Trophoblast cell (in vitro differentiated cells and primary cell): ENCODE results near the gene PRAMEF11.
"Not testable (repeated sequence)": the region's sequence is repeated elsewhere in the genome, so short reads cannot be mapped to it uniquely, and the experiment has no call there.

Source experiments
- DNase-seq, 2 donors: peaks; one replicate each; pipeline ENCODE4 v3.0.0-alpha.2; 2016
- H2AFZ ChIP-seq: 2 replicates; pipeline ENCODE4 v1.6.1; 2013; ENCODE audit warnings: low read length, moderate library complexity, mild to moderate bottlenecking; ENCODE audit not compliant: insufficient read depth, poor library complexity
- H2AK5ac ChIP-seq: 2 replicates; pipeline ENCODE4 v1.6.1; 2013; ENCODE audit warnings: mild to moderate bottlenecking, low read length
- H2BK120ac ChIP-seq: 2 replicates; pipeline ENCODE4 v1.6.1; 2013; ENCODE audit warnings: low read length, mild to moderate bottlenecking, moderate library complexity; ENCODE audit not compliant: insufficient read depth, poor library complexity
- H2BK12ac ChIP-seq: 2 replicates; pipeline ENCODE4 v1.6.1; 2013; ENCODE audit warnings: mild to moderate bottlenecking, low read length, moderate library complexity
- H2BK5ac ChIP-seq: 2 replicates; pipeline ENCODE4 v1.6.1; 2013; ENCODE audit warnings: low read length, low read depth, moderate library complexity, mild to moderate bottlenecking; ENCODE audit not compliant: poor library complexity
- H3K14ac ChIP-seq: 2 replicates; pipeline ENCODE4 v1.6.1; 2013; ENCODE audit warnings: mild to moderate bottlenecking, low read length
- H3K18ac ChIP-seq: 2 replicates; pipeline ENCODE4 v1.6.1; 2013; ENCODE audit warnings: mild to moderate bottlenecking, low read length
- H3K23ac ChIP-seq: 2 replicates; pipeline ENCODE4 v1.6.1; 2013; ENCODE audit warnings: low read length
- H3K27ac ChIP-seq: 2 replicates; pipeline ENCODE4 v1.5.1; 2013; ENCODE audit warnings: low read depth, mild to moderate bottlenecking, inconsistent platforms, low read length, moderate library complexity
- H3K27me3 ChIP-seq: 2 replicates; pipeline ENCODE4 v1.6.1; 2013; ENCODE audit warnings: inconsistent platforms, mild to moderate bottlenecking, low read length, moderate library complexity; ENCODE audit not compliant: insufficient read depth
- H3K36me3 ChIP-seq, 2 experiments: 1 replicate in 1 of 2; 2 replicates in 1 of 2; pipeline ENCODE4 v1.6.1; 2013; ENCODE audit warnings: low read length in 2 of 2, mild to moderate bottlenecking in 2 of 2, moderate library complexity in 1 of 2; ENCODE audit not compliant: insufficient read depth in 2 of 2, control insufficient read depth in 1 of 2
- H3K4ac ChIP-seq: 2 replicates; pipeline ENCODE4 v1.6.1; 2013; ENCODE audit warnings: low read depth, mild to moderate bottlenecking, low read length, moderate library complexity
- H3K4me1 ChIP-seq, 2 experiments: 1 replicate in 1 of 2; 2 replicates in 1 of 2; pipeline ENCODE4 v1.6.1; 2013; ENCODE audit warnings: low read length in 2 of 2, mild to moderate bottlenecking in 2 of 2, moderate library complexity in 1 of 2; ENCODE audit not compliant: insufficient read depth in 2 of 2, control insufficient read depth in 1 of 2
- H3K4me2 ChIP-seq: 2 replicates; pipeline ENCODE4 v1.6.1; 2013; ENCODE audit warnings: inconsistent platforms, mild to moderate bottlenecking, low read length, moderate library complexity
- H3K4me3 ChIP-seq: 2 replicates; pipeline ENCODE4 v1.5.1; 2013; ENCODE audit warnings: mild to moderate bottlenecking, low read depth, low read length, inconsistent platforms
- H3K79me1 ChIP-seq: one replicate; pipeline ENCODE4 v1.6.1; 2013; ENCODE audit warnings: low read length
- H3K79me2 ChIP-seq: 2 replicates; pipeline ENCODE4 v1.6.1; 2013; ENCODE audit warnings: low read length, mild to moderate bottlenecking; ENCODE audit not compliant: control insufficient read depth, insufficient read depth, poor library complexity
- H3K9ac ChIP-seq: 2 replicates; pipeline ENCODE4 v1.6.1; 2013; ENCODE audit warnings: mild to moderate bottlenecking, low read length
- H3K9me3 ChIP-seq: 2 replicates; pipeline ENCODE4 v1.6.1; 2013; ENCODE audit warnings: low read depth, mild to moderate bottlenecking, control low read depth, inconsistent platforms, low read length; ENCODE audit not compliant: insufficient read depth
- H4K12ac ChIP-seq: 2 replicates; pipeline ENCODE4 v1.6.1; 2013; ENCODE audit warnings: low read depth, mild to moderate bottlenecking, low read length, moderate library complexity
- H4K8ac ChIP-seq: 2 replicates; pipeline ENCODE4 v1.6.1; 2013; ENCODE audit warnings: low read depth, mild to moderate bottlenecking, low read length, moderate library complexity
- H4K91ac ChIP-seq: one replicate; pipeline ENCODE4 v1.6.1; 2013; ENCODE audit warnings: low read depth, mild to moderate bottlenecking, low read length, moderate library complexity
- WGBS: extraction: QIAGEN DNeasy Blood & Tissue Kit; methylation state at CpG from one replicate; pipeline ENCODE4 v1.1.7; 2013; ENCODE audit warnings: missing lambda C conversion rate; ENCODE audit not compliant: insufficient read length, insufficient coverage; ENCODE audit errors: extremely low coverage; 5-methylcytosine and 5-hydroxymethylcytosine counted together

Gene PRAMEF11

DNA sequence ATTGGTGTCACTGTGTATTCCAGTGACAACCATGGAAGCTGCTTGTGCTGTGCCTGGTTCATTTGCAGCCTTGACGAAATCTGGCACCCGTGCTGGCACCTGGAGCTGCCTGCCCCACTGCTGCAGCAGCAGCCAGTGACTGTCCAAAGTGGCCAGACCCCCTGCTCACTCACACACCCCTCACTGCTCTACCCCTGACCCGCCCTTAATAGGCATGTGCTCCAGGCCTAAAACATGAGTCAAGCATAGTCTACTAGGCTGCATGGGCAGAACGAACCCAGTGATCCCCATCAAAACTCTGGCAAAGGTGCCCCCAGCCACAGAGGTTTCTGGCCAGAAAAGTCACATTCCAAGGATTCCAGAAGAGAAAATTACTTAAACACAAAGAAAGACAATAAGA lies 32.3 kb downstream of the PRAMEF11 start:
- Histone ChIP-seq H2AK5ac (no peak overlapping the region), H3K27ac (no peak overlapping the region), H3K4me2 (no peak overlapping the region), H3K4ac (no peak overlapping the region), H3K4me3 (no peak overlapping the region), H3K18ac (no peak overlapping the region), H4K12ac (no peak overlapping the region), H2BK5ac (no peak overlapping the region), H3K9ac (no peak overlapping the region), H3K79me2 (no peaks in the 10 kb centered on the region), H3K27me3 (no peaks in the 10 kb centered on the region), H3K79me1 (no peaks in the 10 kb centered on the region), H3K4me1 (peaks cover 0 to 3% of the 10 kb centered on the region in 2 experiments), H2AFZ (no peak overlapping the region), H3K14ac (no peak overlapping the region), H2BK12ac (no peak overlapping the region), H3K23ac (no peak overlapping the region), H2BK120ac (no peak overlapping the region), H4K91ac (no peak overlapping the region), H4K8ac (no peak overlapping the region), H3K9me3 (peaks cover 13% of the 10 kb centered on the region), H3K36me3 (no peaks in the 10 kb centered on the region)
- DNase-seq, result peak in 1 of 2 donors; percentile 43
- no CpG with 5 or more reads among the region's 4 CpGs for WGBS

DNA sequence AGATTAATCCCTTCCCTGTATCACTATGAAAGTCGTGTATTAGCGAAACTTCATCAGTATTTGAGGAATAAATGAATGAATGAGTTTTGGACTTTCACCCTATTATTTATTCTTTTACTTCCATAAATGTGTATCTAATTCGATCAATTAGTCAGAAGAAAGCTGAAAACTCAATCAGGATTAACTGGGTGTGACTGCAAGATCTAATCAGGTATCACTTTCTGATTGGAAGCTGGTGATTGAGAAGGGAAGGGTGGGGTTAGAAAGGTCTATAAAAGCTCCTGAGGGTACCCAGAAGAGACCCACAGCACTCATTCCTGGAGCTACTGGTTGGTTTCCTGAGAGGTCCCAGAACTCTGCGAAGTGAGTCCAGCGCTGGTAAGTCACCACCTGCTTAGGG lies 40.1 kb downstream of the PRAMEF11 start, which contains the start of gene PRAMEF1:
Gene PRAMEF1, plus strand, starts transcription at position 301 of the 400 bp plus-strand sequence. CDS start 1,831 bp downstream, outside the sequence.
- not testable (repeated sequence) for H3K27me3 ChIP-seq, H2AFZ ChIP-seq, H3K4me3 ChIP-seq, H2BK12ac ChIP-seq, H3K4ac ChIP-seq, H3K79me2 ChIP-seq, H4K91ac ChIP-seq, H3K9ac ChIP-seq, H3K27ac ChIP-seq, H3K4me2 ChIP-seq, H3K14ac ChIP-seq, H3K9me3 ChIP-seq, H4K8ac ChIP-seq, H2BK5ac ChIP-seq, H3K4me1 ChIP-seq, H3K18ac ChIP-seq, H2BK120ac ChIP-seq, H3K36me3 ChIP-seq, DNase-seq, H4K12ac ChIP-seq, H3K79me1 ChIP-seq, H2AK5ac ChIP-seq, H3K23ac ChIP-seq
- no CpG with 5 or more reads among the region's 5 CpGs for WGBS

DNA sequence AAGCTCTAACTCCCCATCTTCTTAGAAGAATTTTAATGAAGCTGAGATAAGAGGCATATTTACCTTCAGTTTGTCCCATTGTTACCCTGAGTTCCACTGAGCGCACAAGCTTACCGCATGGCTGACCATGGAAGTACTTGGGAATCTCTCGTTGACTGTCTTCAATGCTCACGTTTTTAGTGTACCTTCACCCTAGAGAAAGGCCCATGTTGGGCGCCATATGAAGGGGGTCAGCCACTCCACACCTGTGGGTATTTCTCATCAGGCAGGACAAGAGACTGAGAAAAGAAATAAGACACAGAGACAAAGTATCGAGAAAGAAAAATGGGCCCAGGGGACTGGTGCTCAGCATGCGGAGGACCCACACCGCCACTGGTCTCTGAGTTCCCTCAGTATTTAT lies 46.5 kb downstream of the PRAMEF11 start:
- H2AK5ac ChIP-seq, H3K14ac ChIP-seq, H3K4me2 ChIP-seq, H3K9ac ChIP-seq, H2BK5ac ChIP-seq, H3K27me3 ChIP-seq, DNase-seq, H4K91ac ChIP-seq, H3K4me3 ChIP-seq, H3K18ac ChIP-seq, H4K8ac ChIP-seq, H3K4ac ChIP-seq, H3K79me2 ChIP-seq, H4K12ac ChIP-seq, H2BK12ac ChIP-seq, H3K27ac ChIP-seq, H3K9me3 ChIP-seq, H3K79me1 ChIP-seq, H2AFZ ChIP-seq, H3K36me3 ChIP-seq, H2BK120ac ChIP-seq, H3K4me1 ChIP-seq, H3K23ac ChIP-seq: not testable (repeated sequence)
- WGBS, result no CpG with 5 or more reads among the region's 8 CpGs

DNA sequence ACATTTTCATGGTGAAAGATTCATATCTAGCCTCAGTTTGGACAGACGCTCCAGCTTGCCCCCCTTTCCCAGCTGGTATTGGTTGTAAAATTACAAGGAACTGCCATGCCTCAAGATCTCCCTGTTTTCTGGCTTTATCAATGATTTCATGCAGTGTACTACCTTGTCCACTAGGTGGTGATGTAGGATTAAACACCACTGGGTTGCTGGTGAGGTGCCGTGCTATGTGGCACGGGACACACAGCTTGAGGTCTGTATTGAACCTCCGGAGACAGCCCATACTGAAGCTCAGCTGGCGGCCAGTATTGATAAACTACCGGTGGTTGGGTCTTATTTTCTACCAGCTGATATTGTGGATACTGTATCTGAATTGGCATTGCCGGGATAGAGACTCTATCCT lies 47.4 kb downstream of the PRAMEF11 start:
- not testable (repeated sequence) for H4K91ac ChIP-seq, H3K27ac ChIP-seq, H3K27me3 ChIP-seq, H3K4me3 ChIP-seq, H3K4ac ChIP-seq, H4K12ac ChIP-seq, H3K4me2 ChIP-seq, H2BK12ac ChIP-seq, H3K9me3 ChIP-seq, H2BK5ac ChIP-seq, H2BK120ac ChIP-seq, H4K8ac ChIP-seq, H2AFZ ChIP-seq, H3K79me2 ChIP-seq, H3K18ac ChIP-seq, H3K4me1 ChIP-seq, H2AK5ac ChIP-seq, H3K23ac ChIP-seq, H3K14ac ChIP-seq, H3K36me3 ChIP-seq, H3K9ac ChIP-seq, H3K79me1 ChIP-seq
- WGBS, result no CpG with 5 or more reads among the region's 7 CpGs
- DNase-seq, result peak in 1 of 2 donors; percentile 62
